H9 (cell line): Measurements from ENCODE around the gene GTPBP4. TPM values are rescaled to one million over a fixed set of nuclear protein-coding genes. Genes with fewer than 3 reads are reported as not detected.
A peak's percentile ranks its signal among the peaks of the same experiment; 100 is the strongest.

ENCODE experiments used
- DNase-seq: peaks from one replicate; pipeline ENCODE4 v3.0.0-alpha.2; 2017
- H2AFZ ChIP-seq: one replicate; pipeline ENCODE4 v1.6.1; 2013; ENCODE audit warnings: mild to moderate bottlenecking, low read length, control low read depth, moderate library complexity
- H2AK5ac ChIP-seq: 2 replicates; pipeline ENCODE4 v1.6.1; 2013; ENCODE audit warnings: low read length, control low read depth, mixed read lengths; ENCODE audit not compliant: insufficient read length
- H2BK120ac ChIP-seq: one replicate; pipeline ENCODE4 v1.6.1; 2013; ENCODE audit warnings: low read depth, mild to moderate bottlenecking, low read length, control low read depth, inconsistent platforms; ENCODE audit not compliant: poor library complexity, severe bottlenecking
- H2BK12ac ChIP-seq: 2 replicates; pipeline ENCODE4 v1.6.1; 2013; ENCODE audit warnings: low read length, control low read depth, mixed read lengths, low read depth; ENCODE audit not compliant: insufficient read length
- H2BK15ac ChIP-seq: 2 replicates; pipeline ENCODE4 v1.6.1; 2013; ENCODE audit warnings: low read depth, low read length, control low read depth
- H2BK20ac ChIP-seq: one replicate; pipeline ENCODE4 v1.6.1; 2013; ENCODE audit warnings: low read depth, mild to moderate bottlenecking, low read length, control low read depth, inconsistent platforms; ENCODE audit not compliant: poor library complexity, severe bottlenecking
- H2BK5ac ChIP-seq: 2 replicates; pipeline ENCODE4 v1.6.1; 2013; ENCODE audit warnings: low read length, control low read depth, mixed read lengths; ENCODE audit not compliant: insufficient read length
- H3K14ac ChIP-seq: 2 replicates; pipeline ENCODE4 v1.6.1; 2013; ENCODE audit warnings: low read length, control low read depth; ENCODE audit not compliant: insufficient read depth
- H3K18ac ChIP-seq: 2 replicates; pipeline ENCODE4 v1.6.1; 2013; ENCODE audit warnings: low read depth, mild to moderate bottlenecking, mixed read lengths, low read length, control low read depth; ENCODE audit not compliant: insufficient read length
- H3K23ac ChIP-seq: 2 replicates; pipeline ENCODE4 v1.6.1; 2013; ENCODE audit warnings: low read length, control low read depth, mixed read lengths, low read depth; ENCODE audit not compliant: insufficient read length
- H3K23me2 ChIP-seq: 2 replicates; pipeline ENCODE4 v1.6.1; 2013; ENCODE audit warnings: low read depth, mild to moderate bottlenecking, mixed read lengths, low read length, control low read depth; ENCODE audit not compliant: insufficient read length, poor library complexity, severe bottlenecking
- H3K27ac ChIP-seq: 2 replicates; pipeline ENCODE4 v1.5.1; 2013; ENCODE audit warnings: low read length, control low read depth, mixed read lengths, low read depth; ENCODE audit not compliant: insufficient read length
- H3K27me3 ChIP-seq: 2 replicates; pipeline ENCODE4 v1.6.1; 2013; ENCODE audit warnings: low read length, control low read depth, inconsistent platforms; ENCODE audit not compliant: insufficient read depth
- H3K4ac ChIP-seq: 2 replicates; pipeline ENCODE4 v1.6.1; 2013; ENCODE audit warnings: low read depth, mild to moderate bottlenecking, control low read depth, inconsistent platforms, low read length, moderate library complexity
- H3K4me1 ChIP-seq: 2 replicates; pipeline ENCODE4 v1.6.1; 2013; ENCODE audit warnings: low read length, control low read depth, inconsistent platforms; ENCODE audit not compliant: insufficient read depth
- H3K4me2 ChIP-seq: 2 replicates; pipeline ENCODE4 v1.6.1; 2013; ENCODE audit warnings: low read length, control low read depth, mixed read lengths; ENCODE audit not compliant: insufficient read length, insufficient read depth
- H3K56ac ChIP-seq: 2 replicates; pipeline ENCODE4 v1.6.1; 2013; ENCODE audit warnings: low read depth, mild to moderate bottlenecking, mixed read lengths, low read length, control low read depth; ENCODE audit not compliant: insufficient read length
- H3K79me1 ChIP-seq: 2 replicates; pipeline ENCODE4 v1.6.1; 2013; ENCODE audit warnings: low read depth, mild to moderate bottlenecking, moderate library complexity, low read length, control low read depth, inconsistent platforms; ENCODE audit not compliant: insufficient read depth, poor library complexity, severe bottlenecking
- H3K79me2 ChIP-seq: 2 replicates; pipeline ENCODE4 v1.6.1; 2013; ENCODE audit warnings: low read length, control low read depth, inconsistent platforms; ENCODE audit not compliant: insufficient read depth
- H3K9ac ChIP-seq: 2 replicates; pipeline ENCODE4 v1.6.1; 2013; ENCODE audit warnings: low read length, control low read depth, mixed read lengths; ENCODE audit not compliant: insufficient read length; ENCODE audit errors: extremely low read depth
- H3K9me3 ChIP-seq: one replicate; pipeline ENCODE4 v1.6.1; 2013; ENCODE audit warnings: low read depth, low read length, inconsistent platforms; ENCODE audit not compliant: control insufficient read depth
- H3T11ph ChIP-seq: one replicate; pipeline ENCODE4 v1.6.1; 2013; ENCODE audit warnings: mild to moderate bottlenecking, low read length, control low read depth, inconsistent platforms
- H4K20me1 ChIP-seq: one replicate; pipeline ENCODE4 v1.6.1; 2013; ENCODE audit not compliant: control insufficient read depth, insufficient read length, insufficient read depth
- H4K5ac ChIP-seq: 2 replicates; pipeline ENCODE4 v1.6.1; 2013; ENCODE audit warnings: low read depth, mild to moderate bottlenecking, mixed read lengths, low read length, control low read depth; ENCODE audit not compliant: insufficient read length
- H4K8ac ChIP-seq: replicated peaks from 2 replicates; pipeline ENCODE4 v1.6.1; 2013; ENCODE audit warnings: low read length, control low read depth, mixed read lengths, low read depth; ENCODE audit not compliant: insufficient read length
- H4K91ac ChIP-seq: 2 replicates; pipeline ENCODE4 v1.6.1; 2013; ENCODE audit warnings: low read depth, mild to moderate bottlenecking, moderate library complexity, mixed read lengths, low read length, control low read depth; ENCODE audit not compliant: insufficient read length
- H3K27ac Mint-ChIP-seq, 3 experiments: 2 replicates in 2 of 3; 3 replicates in 1 of 3; pipeline ENCODE4 v1.8.0; 2020 to 2021; ENCODE audit warnings: mixed read lengths in 3 of 3, mild to moderate bottlenecking in 1 of 3, moderate library complexity in 1 of 3
- H3K27me3 Mint-ChIP-seq: 2 replicates; pipeline ENCODE4 v1.8.0; 2021; ENCODE audit warnings: low read depth, mild to moderate bottlenecking, moderate library complexity, mixed read lengths
- H3K36me3 Mint-ChIP-seq, 3 experiments: 2 replicates in 2 of 3; 3 replicates in 1 of 3; pipeline ENCODE4 v1.8.0; 2020 to 2021; ENCODE audit warnings: low read depth in 3 of 3, mixed read lengths in 3 of 3; ENCODE audit not compliant: insufficient read depth in 1 of 3
- H3K4me1 Mint-ChIP-seq, 2 experiments: 2 replicates each; pipeline ENCODE4 v1.8.0; 2020; ENCODE audit warnings: mixed read lengths in 2 of 2
- H3K4me3 Mint-ChIP-seq, 2 experiments: 2 replicates in 1 of 2; 3 replicates in 1 of 2; pipeline ENCODE4 v1.8.0; 2020 to 2021; ENCODE audit warnings: mild to moderate bottlenecking in 2 of 2, mixed read lengths in 2 of 2, moderate library complexity in 1 of 2
- H3K9me3 Mint-ChIP-seq, 2 experiments: 2 replicates in 1 of 2; 3 replicates in 1 of 2; pipeline ENCODE4 v1.8.0; 2020; ENCODE audit warnings: mild to moderate bottlenecking in 2 of 2, mixed read lengths in 2 of 2, moderate library complexity in 1 of 2
- WGBS: extraction: QIAGEN DNeasy Blood & Tissue Kit; methylation state at CpG from one replicate; pipeline ENCODE4 v1.1.7; 2013; ENCODE audit warnings: missing lambda C conversion rate, low lambda C conversion rate, mixed read lengths; ENCODE audit not compliant: insufficient read length; ENCODE audit errors: extremely low coverage; 5-methylcytosine and 5-hydroxymethylcytosine counted together
- long read RNA-seq: library from polyadenylated mRNA; unstranded; transcript quantifications from one replicate; pipeline ENCODE4 v2.0.0, GENCODE V29; 2020
- total RNA-seq: library from RNA; stranded (reverse); gene quantifications from 2 replicates; pipeline ENCODE4 v1.2.1, GENCODE V29; 2021
- TF ChIP-seq, protein P1 (sequence below): fragments of 200-600 bp; sonication (generic); conservative IDR thresholded peaks from 3 replicates; pipeline ENCODE4 v1.8.0; 2021; ENCODE audit warnings: antibody characterized with exemption, mild to moderate bottlenecking

The GTPBP4 gene
- 131 and 134 TPM in 2 replicates for total RNA-seq
- long read RNA-seq, full-length matches to known transcripts: 345 of 1,034 reads
- long read RNA-seq, partial matches to known transcripts: 627 of 1,034 reads
- long read RNA-seq, other reads (novel, unspliced or antisense): 62 of 1,034 reads

DNA sequence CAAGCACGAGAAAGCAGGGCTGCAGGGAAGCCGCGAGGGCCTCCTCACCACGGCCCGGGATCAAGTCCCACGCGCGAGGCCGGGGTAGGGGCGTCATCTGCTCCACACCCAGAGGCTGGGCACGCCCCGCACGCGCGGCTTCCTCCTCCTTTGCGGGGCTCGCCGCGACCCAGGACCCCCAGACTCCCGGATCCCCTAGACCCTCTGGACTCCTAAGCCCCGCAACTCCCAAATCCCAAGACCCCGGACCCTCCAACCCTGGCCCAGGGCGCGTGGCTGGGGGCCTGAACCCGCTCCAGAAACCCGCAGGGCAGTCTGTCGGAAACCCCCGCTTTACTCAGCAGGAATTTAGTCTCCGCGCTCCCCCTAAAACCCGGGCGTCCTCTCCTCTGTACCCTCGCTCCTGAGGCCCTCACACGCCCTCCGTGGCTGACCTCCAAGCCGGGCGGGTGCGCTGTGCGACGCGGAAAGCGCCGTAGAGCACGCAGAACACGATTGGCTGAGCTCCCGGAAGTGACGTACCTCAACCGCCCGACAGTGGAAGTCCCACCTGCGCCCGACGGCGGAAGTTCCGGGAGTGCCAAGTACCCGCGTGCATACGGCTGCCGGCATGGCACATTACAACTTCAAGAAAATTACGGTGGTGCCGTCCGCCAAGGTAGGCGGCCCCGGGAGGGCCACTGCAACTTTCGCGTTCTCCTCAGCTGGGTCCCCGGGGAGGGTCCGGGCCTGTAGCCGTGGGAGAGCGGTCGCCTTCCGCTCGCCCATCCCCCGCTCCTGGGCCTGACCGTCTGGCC is at the start of gene GTPBP4:
Gene GTPBP4, plus strand, starts transcription at position 565 of the 797 bp plus-strand sequence. Its CDS starts 46 bp downstream, at position 611.
- peak within 1 kb of the TSS; percentile 83 for H3K4me2 ChIP-seq
- peak within 1 kb of the TSS; percentile 89 for H3K9ac ChIP-seq
- no peak within 1 kb of the TSS for H3K23ac ChIP-seq
- H4K91ac ChIP-seq: no peak within 1 kb of the TSS
- no peak within 1 kb of the TSS for H2BK12ac ChIP-seq
- no peaks in the 10 kb centered on the region for H3K9me3 ChIP-seq
- no peak within 1 kb of the TSS for H3K27ac ChIP-seq
- WGBS: no CpG with 5 or more reads among the region's 74 CpGs
- TF ChIP-seq, protein P1, sequence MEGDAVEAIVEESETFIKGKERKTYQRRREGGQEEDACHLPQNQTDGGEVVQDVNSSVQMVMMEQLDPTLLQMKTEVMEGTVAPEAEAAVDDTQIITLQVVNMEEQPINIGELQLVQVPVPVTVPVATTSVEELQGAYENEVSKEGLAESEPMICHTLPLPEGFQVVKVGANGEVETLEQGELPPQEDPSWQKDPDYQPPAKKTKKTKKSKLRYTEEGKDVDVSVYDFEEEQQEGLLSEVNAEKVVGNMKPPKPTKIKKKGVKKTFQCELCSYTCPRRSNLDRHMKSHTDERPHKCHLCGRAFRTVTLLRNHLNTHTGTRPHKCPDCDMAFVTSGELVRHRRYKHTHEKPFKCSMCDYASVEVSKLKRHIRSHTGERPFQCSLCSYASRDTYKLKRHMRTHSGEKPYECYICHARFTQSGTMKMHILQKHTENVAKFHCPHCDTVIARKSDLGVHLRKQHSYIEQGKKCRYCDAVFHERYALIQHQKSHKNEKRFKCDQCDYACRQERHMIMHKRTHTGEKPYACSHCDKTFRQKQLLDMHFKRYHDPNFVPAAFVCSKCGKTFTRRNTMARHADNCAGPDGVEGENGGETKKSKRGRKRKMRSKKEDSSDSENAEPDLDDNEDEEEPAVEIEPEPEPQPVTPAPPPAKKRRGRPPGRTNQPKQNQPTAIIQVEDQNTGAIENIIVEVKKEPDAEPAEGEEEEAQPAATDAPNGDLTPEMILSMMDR: no peak; the same call in 2 of the 3 replicates
- H3K4me1 ChIP-seq: no peaks in the 10 kb centered on the region; the same call in 1 of the 2 replicates
- no peak within 1 kb of the TSS for H2BK5ac ChIP-seq
- H2AFZ ChIP-seq: no peak within 1 kb of the TSS
- no peak within 1 kb of the TSS for H3T11ph ChIP-seq
- H3K4ac ChIP-seq: no peak within 1 kb of the TSS; the same call in 1 of the 2 replicates
- no peak within 1 kb of the TSS for H4K5ac ChIP-seq
- peak within 1 kb of the TSS; percentile 60 for H3K14ac ChIP-seq
- H2BK120ac ChIP-seq: no peak within 1 kb of the TSS
- Mint-ChIP-seq H3K4me3 (peak within 1 kb of the TSS; percentile 95 to 98), H3K4me1 (peaks cover 12 to 20% of the 10 kb centered on the region in 2 experiments), H3K36me3 (peaks cover 28 to 35% (median 30%) of the 10 kb centered on the region in 3 experiments), H3K9me3 (no peaks in the 10 kb centered on the region), H3K27ac (peak within 1 kb of the TSS; percentile 81 to 98 (median 97)), H3K27me3 (no peaks in the 10 kb centered on the region)
- peaks cover 8% of the 10 kb centered on the region for H3K79me1 ChIP-seq
- peaks cover 2% of the 10 kb centered on the region for H4K20me1 ChIP-seq
- H2BK20ac ChIP-seq: no peak within 1 kb of the TSS
- no peaks in the 10 kb centered on the region for H3K27me3 ChIP-seq
- no peak within 1 kb of the TSS for H2BK15ac ChIP-seq
- peak within 1 kb of the TSS; percentile 63 for H3K18ac ChIP-seq
- H3K23me2 ChIP-seq: peaks cover 10% of the 10 kb centered on the region
- no peak within 1 kb of the TSS for H3K56ac ChIP-seq
- DNase-seq: peak; percentile 97
- H3K79me2 ChIP-seq: peaks cover 28% of the 10 kb centered on the region; the same call in 1 of the 2 replicates
- H2AK5ac ChIP-seq: no peak within 1 kb of the TSS
- no peak within 1 kb of the TSS for H4K8ac ChIP-seq
